DOHH2 (cell line): ENCODE data around the gene SORBS1.

Source experiments
- H3F3A ChIP-seq: fragments of 200-600 bp; sonication (generic), shearing (Covaris generic); 2 replicates; pipeline ENCODE4 v1.6.0; 2016; ENCODE audit warnings: antibody characterized with exemption, mild to moderate bottlenecking; ENCODE audit not compliant: control insufficient read depth, insufficient read depth
- H3K27ac ChIP-seq: fragments of 200-600 bp; sonication (generic); 2 replicates; pipeline ENCODE4 v1.5.1; 2014; ENCODE audit warnings: low read depth, mild to moderate bottlenecking, low read length, moderate library complexity
- H3K27me3 ChIP-seq: fragments of 200-600 bp; sonication (generic); 2 replicates; pipeline ENCODE4 v1.6.1; 2014; ENCODE audit warnings: mild to moderate bottlenecking, low read length, mixed read lengths; ENCODE audit not compliant: control insufficient read depth
- H3K36me3 ChIP-seq: fragments of 200-600 bp; sonication (generic); 2 replicates; pipeline ENCODE4 v1.6.1; 2014; ENCODE audit warnings: mild to moderate bottlenecking, low read length, moderate library complexity, mixed read lengths; ENCODE audit not compliant: control insufficient read depth
- H3K4me1 ChIP-seq: fragments of 200-600 bp; sonication (generic); 2 replicates; pipeline ENCODE4 v1.6.1; 2014; ENCODE audit warnings: mild to moderate bottlenecking, low read length, mixed read lengths; ENCODE audit not compliant: control insufficient read depth
- H3K4me2 ChIP-seq: fragments of 200-600 bp; sonication (generic); 2 replicates; pipeline ENCODE4 v1.6.0; 2014; ENCODE audit warnings: mild to moderate bottlenecking, low read length, moderate library complexity
- H3K4me3 ChIP-seq: fragments of 200-600 bp; sonication (generic); 2 replicates; pipeline ENCODE4 v1.5.1; 2014; ENCODE audit warnings: mild to moderate bottlenecking, low read length, mixed read lengths
- H3K79me2 ChIP-seq: fragments of 200-600 bp; sonication (generic); 2 replicates; pipeline ENCODE4 v1.6.1; 2014; ENCODE audit warnings: mild to moderate bottlenecking, low read length, mixed read lengths; ENCODE audit not compliant: control insufficient read depth
- H3K9me2 ChIP-seq: fragments of 200-600 bp; sonication (generic); replicated peaks from 2 replicates; pipeline ENCODE4 v1.6.1; 2014; ENCODE audit warnings: mild to moderate bottlenecking, low read length, mixed read lengths; ENCODE audit not compliant: control insufficient read depth
- H3K9me3 ChIP-seq: fragments of 200-600 bp; sonication (generic); 2 replicates; pipeline ENCODE4 v1.6.1; 2014; ENCODE audit warnings: antibody characterized with exemption, low read length, mixed read lengths; ENCODE audit not compliant: control insufficient read depth, insufficient read depth
- H4K20me1 ChIP-seq: fragments of 200-600 bp; sonication (generic); 2 replicates; pipeline ENCODE4 v1.6.0; 2014; ENCODE audit warnings: low read depth, mild to moderate bottlenecking, antibody characterized with exemption, low read length, moderate library complexity; ENCODE audit not compliant: control insufficient read depth, insufficient read depth
- EZH2phosphoT487 ChIP-seq: fragments of 200-600 bp; sonication (generic); IDR thresholded peaks from 2 replicates; pipeline ENCODE4 v1.6.1; 2017; ENCODE audit warnings: borderline replicate concordance, mild to moderate bottlenecking, antibody characterized with exemption, low read length, moderate library complexity, mixed read lengths
- TF ChIP-seq, protein P1 (sequence below): fragments of 200-600 bp; sonication (generic); IDR thresholded peaks from one replicate; pipeline ENCODE4 v1.5.1; 2014; ENCODE audit warnings: antibody characterized with exemption, mild to moderate bottlenecking, low read depth, low read length; ENCODE audit not compliant: poor library complexity, severe bottlenecking

SORBS1 gene

DNA sequence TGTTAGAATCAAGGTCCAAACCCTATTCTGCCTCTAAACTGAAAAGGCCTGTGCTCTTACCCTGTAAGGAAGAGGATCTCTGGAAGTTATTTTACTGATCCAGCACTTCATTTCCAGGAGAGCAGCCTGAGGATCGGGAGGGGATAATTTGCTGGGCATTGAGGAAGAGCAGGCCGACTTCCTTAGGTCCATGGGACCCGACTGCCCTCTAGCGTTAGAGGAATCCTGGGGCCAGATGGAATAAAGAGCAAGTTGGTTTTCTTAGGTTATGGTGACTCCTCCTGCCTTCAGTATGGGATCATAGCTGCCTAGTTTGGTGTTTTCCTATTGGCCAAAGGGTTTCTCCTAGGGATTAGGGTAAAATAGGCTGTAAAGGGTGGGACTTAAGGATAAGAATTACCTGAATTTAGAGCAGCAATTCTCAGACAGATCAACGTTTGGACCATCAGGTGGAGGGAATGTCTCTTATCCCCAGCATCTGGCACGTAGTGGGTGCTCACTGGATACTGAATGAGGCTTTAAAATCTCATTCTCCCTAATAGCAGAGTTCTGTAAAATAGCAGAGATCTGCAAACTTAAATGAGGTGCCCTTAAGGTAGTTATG is 40.0 kb upstream of the SORBS1 start:
- no peak for TF ChIP-seq EZH2phosphoT487
- TF ChIP-seq, protein P1, sequence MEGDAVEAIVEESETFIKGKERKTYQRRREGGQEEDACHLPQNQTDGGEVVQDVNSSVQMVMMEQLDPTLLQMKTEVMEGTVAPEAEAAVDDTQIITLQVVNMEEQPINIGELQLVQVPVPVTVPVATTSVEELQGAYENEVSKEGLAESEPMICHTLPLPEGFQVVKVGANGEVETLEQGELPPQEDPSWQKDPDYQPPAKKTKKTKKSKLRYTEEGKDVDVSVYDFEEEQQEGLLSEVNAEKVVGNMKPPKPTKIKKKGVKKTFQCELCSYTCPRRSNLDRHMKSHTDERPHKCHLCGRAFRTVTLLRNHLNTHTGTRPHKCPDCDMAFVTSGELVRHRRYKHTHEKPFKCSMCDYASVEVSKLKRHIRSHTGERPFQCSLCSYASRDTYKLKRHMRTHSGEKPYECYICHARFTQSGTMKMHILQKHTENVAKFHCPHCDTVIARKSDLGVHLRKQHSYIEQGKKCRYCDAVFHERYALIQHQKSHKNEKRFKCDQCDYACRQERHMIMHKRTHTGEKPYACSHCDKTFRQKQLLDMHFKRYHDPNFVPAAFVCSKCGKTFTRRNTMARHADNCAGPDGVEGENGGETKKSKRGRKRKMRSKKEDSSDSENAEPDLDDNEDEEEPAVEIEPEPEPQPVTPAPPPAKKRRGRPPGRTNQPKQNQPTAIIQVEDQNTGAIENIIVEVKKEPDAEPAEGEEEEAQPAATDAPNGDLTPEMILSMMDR, result peak; percentile 92
- Histone ChIP-seq H3K9me3 (no peaks in the 10 kb centered on the region), H3K79me2 (no peaks in the 10 kb centered on the region), H3F3A (no peaks in the 10 kb centered on the region; the same call in 1 of the 2 replicates), H3K27ac (no peak overlapping the region), H3K4me2 (no peak overlapping the region), H4K20me1 (no peaks in the 10 kb centered on the region), H3K4me1 (no peaks in the 10 kb centered on the region), H3K9me2 (no peaks in the 10 kb centered on the region), H3K4me3 (no peak overlapping the region), H3K27me3 (peaks cover 9% of the 10 kb centered on the region; the same call in 1 of the 2 replicates), H3K36me3 (peaks cover 10% of the 10 kb centered on the region)

DNA sequence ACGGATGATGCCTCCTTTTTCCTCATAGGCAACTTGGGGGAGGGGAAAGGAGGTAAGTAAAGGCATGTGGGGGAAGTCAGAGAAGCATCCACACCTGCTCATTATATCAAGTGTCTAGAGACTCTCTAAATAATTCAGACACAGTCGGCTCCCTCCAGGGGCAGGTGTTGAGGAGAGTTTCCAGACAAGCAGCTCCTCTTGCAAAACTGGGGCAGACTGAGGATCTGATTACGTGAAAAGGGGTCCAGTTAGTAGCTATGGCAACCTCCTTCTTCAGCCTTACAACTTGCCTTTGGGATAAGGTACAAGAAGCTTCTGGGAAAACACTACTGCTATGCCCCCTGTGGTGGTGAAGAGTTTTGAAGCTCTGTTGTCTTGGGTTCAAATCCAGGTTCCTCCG is 39.0 kb upstream of the SORBS1 start:
- Histone ChIP-seq H3K9me2 (no peaks in the 10 kb centered on the region), H3K79me2 (no peaks in the 10 kb centered on the region), H3F3A (no peaks in the 10 kb centered on the region), H3K27me3 (peaks cover 9% of the 10 kb centered on the region; the same call in 1 of the 2 replicates), H3K4me3 (no peak overlapping the region), H3K9me3 (no peaks in the 10 kb centered on the region), H3K36me3 (peaks cover under 1% of the 10 kb centered on the region; the same call in 1 of the 2 replicates), H3K4me2 (no peak overlapping the region), H4K20me1 (no peaks in the 10 kb centered on the region), H3K4me1 (no peaks in the 10 kb centered on the region), H3K27ac (no peak overlapping the region)
- TF ChIP-seq, protein P1, result no peak
- TF ChIP-seq EZH2phosphoT487, result no peak

DNA sequence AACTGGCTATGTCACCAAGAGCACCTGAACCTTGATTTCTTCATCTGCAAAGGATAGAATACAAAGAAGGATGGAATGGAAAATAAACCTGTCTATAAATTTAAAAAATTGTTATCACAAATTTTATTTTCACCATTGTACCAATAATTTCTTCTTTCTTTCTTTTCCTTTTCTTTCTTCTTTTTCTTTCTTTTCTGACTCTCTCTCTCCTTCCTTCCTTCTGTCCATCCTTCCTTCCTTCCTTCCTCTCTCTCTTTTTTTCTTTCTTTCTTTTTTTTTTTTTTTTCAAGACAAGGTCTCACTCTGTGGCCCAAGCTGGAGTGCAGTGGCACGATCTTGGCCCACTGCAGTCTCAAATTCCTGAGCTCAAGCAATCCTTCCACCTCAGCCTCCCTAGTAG is 36.6 kb upstream of the SORBS1 start:
- no peaks in the 10 kb centered on the region for H3F3A ChIP-seq
- TF ChIP-seq, protein P1, result no peak
- no peak for TF ChIP-seq EZH2phosphoT487
- no peaks in the 10 kb centered on the region for H3K9me2 ChIP-seq
- H3K36me3 ChIP-seq, result no peaks in the 10 kb centered on the region
- peaks cover 9% of the 10 kb centered on the region; the same call in 1 of the 2 replicates for H3K27me3 ChIP-seq
- H3K27ac ChIP-seq, result no peak overlapping the region
- H3K4me2 ChIP-seq, result no peak overlapping the region
- H3K79me2 ChIP-seq, result no peaks in the 10 kb centered on the region
- H4K20me1 ChIP-seq, result no peaks in the 10 kb centered on the region
- H3K4me1 ChIP-seq, result no peaks in the 10 kb centered on the region
- no peak overlapping the region for H3K4me3 ChIP-seq
- H3K9me3 ChIP-seq, result no peaks in the 10 kb centered on the region
